GM12873 (cell line): Measurements from ENCODE around the gene STEAP3.

Experiments used
- TF ChIP-seq, protein P1 (sequence below): IDR thresholded peaks from 2 replicates; pipeline ENCODE4 v1.5.1; 2012; ENCODE audit warnings: low read depth, mild to moderate bottlenecking, moderate library complexity, low read length, control low read depth; ENCODE audit not compliant: insufficient read depth; ENCODE audit errors: missing control alignments

STEAP3 gene

DNA sequence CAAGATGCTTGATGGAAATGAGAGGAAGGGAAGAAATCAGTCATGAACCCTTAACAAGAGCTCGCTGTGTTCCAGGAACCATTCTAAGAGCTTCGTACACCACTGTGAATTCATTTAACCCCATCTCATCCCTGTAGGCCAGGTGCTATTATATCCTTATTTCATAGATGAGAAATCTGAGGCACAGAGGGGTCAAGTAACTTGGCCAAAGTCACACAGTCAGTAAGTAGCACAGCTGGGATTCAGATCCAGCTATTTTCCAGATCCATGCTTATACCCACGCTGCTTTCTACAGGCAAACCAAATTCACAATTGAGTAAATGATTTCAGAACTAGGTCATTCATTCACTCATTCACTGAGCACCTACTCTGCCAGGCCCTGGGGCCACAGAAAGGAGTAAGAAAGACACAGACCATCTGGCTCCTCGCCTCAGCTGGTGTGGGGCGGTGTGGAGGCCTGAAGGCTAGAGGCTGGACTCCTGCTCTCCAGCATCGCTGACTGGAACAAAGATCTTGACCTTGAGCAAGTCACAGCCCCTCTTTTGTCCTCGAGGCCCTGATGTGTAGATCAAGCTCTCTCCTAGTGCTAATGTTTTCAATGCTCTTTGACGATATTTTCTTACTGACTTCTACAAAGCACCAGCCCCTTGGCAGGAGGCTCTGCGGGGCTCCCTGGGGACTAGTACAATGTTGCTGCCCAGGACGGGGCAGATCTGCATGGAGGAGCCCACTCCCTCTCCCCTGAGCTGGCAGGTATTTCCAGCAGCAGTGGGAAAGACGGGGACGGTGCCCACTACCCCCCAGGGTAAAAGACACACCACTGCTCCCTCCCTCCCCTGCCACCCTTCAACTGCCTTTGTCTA is 26.5 kb downstream of the STEAP3 start:
- TF ChIP-seq, protein P1, sequence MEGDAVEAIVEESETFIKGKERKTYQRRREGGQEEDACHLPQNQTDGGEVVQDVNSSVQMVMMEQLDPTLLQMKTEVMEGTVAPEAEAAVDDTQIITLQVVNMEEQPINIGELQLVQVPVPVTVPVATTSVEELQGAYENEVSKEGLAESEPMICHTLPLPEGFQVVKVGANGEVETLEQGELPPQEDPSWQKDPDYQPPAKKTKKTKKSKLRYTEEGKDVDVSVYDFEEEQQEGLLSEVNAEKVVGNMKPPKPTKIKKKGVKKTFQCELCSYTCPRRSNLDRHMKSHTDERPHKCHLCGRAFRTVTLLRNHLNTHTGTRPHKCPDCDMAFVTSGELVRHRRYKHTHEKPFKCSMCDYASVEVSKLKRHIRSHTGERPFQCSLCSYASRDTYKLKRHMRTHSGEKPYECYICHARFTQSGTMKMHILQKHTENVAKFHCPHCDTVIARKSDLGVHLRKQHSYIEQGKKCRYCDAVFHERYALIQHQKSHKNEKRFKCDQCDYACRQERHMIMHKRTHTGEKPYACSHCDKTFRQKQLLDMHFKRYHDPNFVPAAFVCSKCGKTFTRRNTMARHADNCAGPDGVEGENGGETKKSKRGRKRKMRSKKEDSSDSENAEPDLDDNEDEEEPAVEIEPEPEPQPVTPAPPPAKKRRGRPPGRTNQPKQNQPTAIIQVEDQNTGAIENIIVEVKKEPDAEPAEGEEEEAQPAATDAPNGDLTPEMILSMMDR = no peak

DNA sequence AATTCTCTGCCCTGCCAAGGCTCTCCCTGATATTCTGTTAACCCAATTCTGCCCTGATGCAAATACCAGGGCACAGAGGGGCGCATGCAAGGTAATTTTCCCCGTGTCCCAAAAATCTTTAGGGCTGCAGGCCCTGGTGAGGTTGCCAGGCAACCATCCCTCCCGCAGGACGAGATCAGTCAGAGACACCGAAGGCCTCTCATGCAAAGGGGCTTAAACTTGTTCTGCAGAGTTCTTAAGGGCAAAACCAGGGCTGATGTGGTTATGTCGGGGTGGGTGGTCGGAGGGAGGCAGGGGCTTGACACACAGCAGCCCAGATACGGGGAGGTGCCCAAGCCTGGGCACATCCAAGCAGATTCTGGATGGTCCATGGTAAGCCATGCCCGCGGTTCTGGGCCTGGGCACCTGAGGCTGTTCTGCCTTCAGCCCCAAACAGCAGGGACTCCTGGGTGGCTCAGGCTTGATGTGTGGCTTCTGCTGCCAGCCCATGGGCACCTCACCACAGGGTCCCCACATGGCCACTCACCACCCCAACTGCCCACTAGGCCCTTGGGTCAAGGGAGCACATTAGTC is 27.2 kb downstream of the STEAP3 start:
- TF ChIP-seq, protein P1 = no peak

DNA sequence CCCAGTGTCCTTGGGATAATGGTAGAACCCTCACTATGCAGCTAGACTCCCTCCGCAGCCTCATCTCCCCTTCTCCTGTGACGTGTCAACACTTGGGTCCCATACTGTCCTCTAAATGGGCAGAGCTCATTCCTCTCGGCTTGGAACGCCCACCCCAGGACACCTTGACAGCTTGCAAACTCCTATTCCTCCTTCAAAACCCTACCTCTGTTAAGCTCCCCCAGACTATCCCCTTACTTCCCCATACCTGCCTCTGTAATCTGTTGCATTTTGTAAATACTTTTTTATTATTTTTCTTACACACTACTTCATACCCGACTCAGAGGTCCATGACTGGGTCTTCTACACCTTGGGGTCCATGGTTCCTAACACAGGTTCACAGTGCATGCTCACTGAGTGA is 28.0 kb downstream of the STEAP3 start:
- TF ChIP-seq, protein P1 = no peak

DNA sequence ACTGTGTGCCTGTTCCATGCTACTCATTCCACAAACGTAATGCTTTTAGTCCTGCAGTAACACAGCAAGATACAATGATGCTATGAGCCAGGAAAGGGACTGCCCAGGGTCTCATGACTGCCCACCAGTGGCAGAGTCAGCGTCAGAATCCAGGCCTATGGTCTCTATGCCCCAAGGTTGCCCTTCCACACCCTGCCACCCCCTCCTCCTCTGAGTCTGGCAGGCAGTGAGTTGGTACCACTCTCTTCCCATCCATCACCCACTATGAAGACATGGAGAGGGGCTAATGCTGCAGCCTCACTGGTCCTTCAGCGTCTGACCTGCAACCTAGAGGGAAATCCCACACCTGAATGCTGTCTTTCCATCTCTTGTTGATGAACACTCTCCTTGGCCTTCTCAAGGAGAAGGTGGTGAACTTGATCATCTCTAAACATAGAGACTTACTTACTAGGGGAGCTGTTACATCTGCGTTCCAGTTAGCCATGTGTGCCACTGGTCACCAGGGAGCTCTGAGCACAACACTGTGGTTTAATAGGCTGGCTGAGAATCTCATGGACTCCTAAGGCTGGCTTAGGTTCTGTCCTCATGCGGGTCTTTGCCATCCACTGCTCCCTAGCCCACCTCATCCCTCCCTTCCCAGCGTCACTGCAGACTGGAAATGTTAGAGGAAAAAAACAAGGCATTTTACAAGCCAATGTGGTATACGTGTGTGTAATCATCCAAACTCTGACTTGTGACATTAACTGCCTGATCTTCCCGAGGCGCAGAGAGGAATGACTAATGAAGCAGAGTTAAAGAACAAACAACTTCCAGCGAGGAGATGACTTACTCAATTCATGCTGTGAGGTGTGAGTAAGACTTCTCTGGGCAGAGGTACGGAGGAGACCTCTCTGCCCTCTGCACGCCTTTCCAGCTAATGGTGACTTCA is 28.8 kb downstream of the STEAP3 start:
- TF ChIP-seq, protein P1 = no peak

DNA sequence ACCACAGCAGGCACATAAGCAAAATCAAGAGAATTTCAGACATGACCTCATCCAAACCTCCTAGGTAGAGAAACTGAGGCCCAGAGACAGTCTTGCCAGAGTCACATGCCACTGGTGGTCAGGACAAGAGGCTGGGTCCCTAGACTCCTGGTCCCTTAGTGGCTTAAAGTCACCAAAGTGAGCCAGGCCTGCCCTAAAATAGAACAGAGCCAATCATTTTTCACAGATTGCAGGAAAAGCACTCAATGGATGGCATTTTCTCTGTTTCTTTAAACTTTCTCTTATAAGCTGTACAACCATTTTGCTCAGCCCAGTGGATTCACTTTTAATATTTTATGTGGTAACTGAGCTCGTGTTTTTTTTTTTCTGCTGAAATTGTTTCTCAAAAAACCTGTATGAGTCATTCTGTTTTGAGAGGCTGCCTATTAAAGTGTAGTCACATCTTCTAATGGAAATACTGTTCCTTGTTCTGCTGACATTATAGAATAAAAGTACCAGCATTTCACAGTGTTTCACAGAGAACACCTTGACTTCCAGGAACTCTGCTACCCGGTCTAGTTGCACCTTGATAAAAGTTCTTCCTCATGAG is 29.6 kb downstream of the STEAP3 start:
- TF ChIP-seq, protein P1 = no peak

DNA sequence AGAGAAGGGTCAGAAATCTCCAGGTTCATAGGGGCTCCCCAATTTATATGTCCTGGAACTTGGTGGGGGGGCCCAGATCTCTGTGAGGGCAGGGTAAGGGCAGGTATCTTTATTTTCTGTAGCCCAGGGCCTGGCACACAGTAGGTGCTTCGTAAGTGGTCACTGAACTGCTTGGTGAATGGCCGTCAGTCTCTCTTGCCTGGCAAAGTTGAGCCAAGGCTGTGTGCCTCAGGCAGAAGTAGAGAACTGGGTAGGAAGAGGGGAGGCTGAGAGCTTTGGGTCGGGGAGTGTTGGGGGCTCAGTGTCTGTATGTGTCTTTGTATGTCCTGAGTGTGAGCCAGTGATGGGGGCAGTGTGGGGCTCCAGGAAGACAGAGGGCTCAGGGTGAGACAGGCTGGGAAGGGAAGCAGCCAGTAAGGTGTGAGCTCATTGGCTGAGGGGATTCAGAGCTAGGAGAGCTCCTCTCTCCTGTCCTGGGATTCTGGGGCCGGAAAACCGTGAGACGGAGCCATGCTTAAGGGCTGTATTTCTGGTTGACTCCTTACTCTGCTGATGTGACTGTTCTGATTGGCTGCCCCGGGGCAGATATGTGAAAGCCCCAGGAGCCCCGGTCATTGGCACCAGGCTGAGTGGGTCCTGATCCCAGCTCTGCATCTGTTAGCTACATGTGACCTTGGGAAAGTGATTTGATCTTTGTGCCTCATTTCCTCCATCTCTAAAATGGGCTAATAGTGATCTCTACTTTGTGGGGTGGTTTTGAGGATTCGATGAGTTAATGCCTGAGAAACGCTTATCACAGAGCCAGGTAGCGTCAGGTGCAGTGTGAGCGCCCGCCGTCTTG is 30.3 kb downstream of the STEAP3 start:
- TF ChIP-seq, protein P1 = no peak
